ACHN (cell line): Measurements from ENCODE around the gene SAMHD1.
"Not testable (repeated sequence)": the region's sequence is repeated elsewhere in the genome, so short reads cannot be mapped to it uniquely, and the experiment has no call there.

ENCODE experiments used
- DNase-seq: peaks from one replicate; pipeline ENCODE4 v3.0.0-alpha.2; 2015
- in situ Hi-C: cut with HindIII; loops from 2 replicates; pipeline ENCODE4 v1.10.0; 2017; ENCODE audit warnings: low sequenced_read_pairs, low pct_ligation_motif_present, low pct_unique_long_range_greater_than_20kb

The SAMHD1 gene

GRCh38 chr20:36957875-36958667 lies 6.6 kb upstream of the SAMHD1 start:
- in situ Hi-C loops: no loop called here

GRCh38 chr20:36956674-36957073 lies 5.2 kb upstream of the SAMHD1 start:
- in situ Hi-C loops: no loop called here

More at GRCh38 chr20:36957875-36958667, 6.6 kb upstream of the SAMHD1 start:
- DNase-seq: no peak

GRCh38 chr20:36956016-36956415 lies 4.5 kb upstream of the SAMHD1 start:
- in situ Hi-C loops: no loop called here
- DNase-seq: no peak

More at GRCh38 chr20:36956674-36957073, 5.2 kb upstream of the SAMHD1 start:
- DNase-seq: no peak

GRCh38 chr20:36951979-36952738 lies 651 bp upstream of the SAMHD1 start:
- in situ Hi-C loops: no loop called here
- no peak for DNase-seq

- in situ Hi-C loops: no loop called here
- DNase-seq: peak; percentile 56
These were observed 902 bp downstream of the SAMHD1 start for GRCh38 chr20:36950414-36951197.

GRCh38 chr20:36941401-36941835 lies 10.1 kb downstream of the SAMHD1 start:
- no peak for DNase-seq
- in situ Hi-C loops: no loop called here

GRCh38 chr20:36937402-36937770 lies 14.1 kb downstream of the SAMHD1 start:
- in situ Hi-C loops: no loop called here
- no peak for DNase-seq

GRCh38 chr20:36936761-36937401 lies 14.6 kb downstream of the SAMHD1 start:
- in situ Hi-C loops, DNase-seq: not testable (repeated sequence)

- in situ Hi-C loops: no loop called here
- DNase-seq: no peak
These were observed 15.2 kb downstream of the SAMHD1 start for GRCh38 chr20:36936341-36936740.

GRCh38 chr20:36933571-36933970 lies 17.9 kb downstream of the SAMHD1 start:
- in situ Hi-C loops, DNase-seq: not testable (repeated sequence)

GRCh38 chr20:36932476-36933426 lies 18.8 kb downstream of the SAMHD1 start:
- DNase-seq: no peak
- in situ Hi-C loops: no loop called here

- DNase-seq, in situ Hi-C loops: not testable (repeated sequence)
These were observed 19.4 kb downstream of the SAMHD1 start for GRCh38 chr20:36932067-36932466.

- in situ Hi-C loops: no loop called here
- DNase-seq: no peak
These were observed 21.8 kb downstream of the SAMHD1 start for GRCh38 chr20:36929691-36930090.

- in situ Hi-C loops: no loop called here
- peak; percentile 11 for DNase-seq
These were observed 22.2 kb downstream of the SAMHD1 start for GRCh38 chr20:36929290-36929689.

- in situ Hi-C loops: no loop called here
- no peak for DNase-seq
These were observed 23.8 kb downstream of the SAMHD1 start for GRCh38 chr20:36927704-36928103.

- DNase-seq: no peak
These were observed 24.8 kb downstream of the SAMHD1 start for GRCh38 chr20:36926653-36927200.

GRCh38 chr20:36925234-36925633 lies 26.3 kb downstream of the SAMHD1 start:
- no peak for DNase-seq
- in situ Hi-C loops: no loop called here

More at GRCh38 chr20:36926653-36927200, 24.8 kb downstream of the SAMHD1 start:
- in situ Hi-C loops: no loop called here
